Inflammatory macrophage treated with lipopolysaccharide for 4 hours (primary cell): ENCODE measurements around the gene DCDC1.

Experiments used
- DNase-seq: peaks from one replicate; pipeline ENCODE4 v3.0.0-alpha.2; 2020

Gene DCDC1

DNA sequence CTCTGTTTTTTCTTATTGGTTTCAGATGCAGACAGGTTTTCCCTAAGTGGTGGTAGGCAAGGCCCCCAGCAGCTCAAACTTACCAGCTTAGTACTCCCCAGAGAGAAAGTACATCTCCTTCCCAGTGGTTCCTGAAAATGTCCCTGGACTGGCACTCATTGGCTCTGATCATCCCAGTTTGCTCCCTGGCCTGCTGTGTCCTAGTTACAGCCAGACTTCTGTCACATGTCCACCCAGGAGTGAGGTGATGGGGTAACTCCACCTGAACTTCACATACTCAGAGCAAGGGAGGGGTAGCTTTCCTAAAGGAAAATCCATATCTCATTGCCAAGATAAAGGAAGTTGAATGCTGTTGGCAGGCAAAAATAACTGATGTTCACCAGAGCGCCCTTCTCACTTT, 546.4 kb downstream of the DCDC1 start:
- no peak for DNase-seq

DNA sequence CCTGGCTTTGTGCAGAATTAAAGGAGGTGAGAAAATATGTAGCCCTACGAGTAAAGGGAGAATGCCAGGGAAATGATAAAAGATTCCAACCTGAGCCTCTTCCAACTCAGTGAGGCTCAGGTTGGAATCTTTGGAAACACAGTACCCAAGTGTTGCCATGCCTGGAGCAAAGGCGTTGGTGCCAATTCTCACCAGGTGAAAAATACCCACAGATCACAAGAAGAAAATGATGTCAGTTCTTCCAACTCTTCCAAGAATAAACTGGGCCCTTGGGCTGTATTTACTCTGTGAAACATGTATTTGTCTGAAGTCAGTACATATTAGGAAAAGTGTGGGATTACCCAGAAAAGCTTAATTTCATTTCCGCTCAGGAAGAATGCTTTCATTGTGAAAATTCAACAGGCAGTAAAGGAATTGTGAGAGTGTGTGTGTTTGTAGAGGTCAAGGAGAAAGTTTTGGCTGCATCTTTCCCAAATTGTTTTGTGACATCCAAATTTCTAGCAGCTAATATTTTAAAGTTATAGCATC, 548.0 kb downstream of the DCDC1 start:
- no peak for DNase-seq

GRCh38 chr11:30818721-30819120, 550.8 kb downstream of the DCDC1 start:
- DNase-seq: no peak

GRCh38 chr11:30816959-30817880, 552.3 kb downstream of the DCDC1 start:
- DNase-seq: no peak

- DNase-seq: no peak
Observed at GRCh38 chr11:30815619-30816018, 553.9 kb downstream of the DCDC1 start.

DNA sequence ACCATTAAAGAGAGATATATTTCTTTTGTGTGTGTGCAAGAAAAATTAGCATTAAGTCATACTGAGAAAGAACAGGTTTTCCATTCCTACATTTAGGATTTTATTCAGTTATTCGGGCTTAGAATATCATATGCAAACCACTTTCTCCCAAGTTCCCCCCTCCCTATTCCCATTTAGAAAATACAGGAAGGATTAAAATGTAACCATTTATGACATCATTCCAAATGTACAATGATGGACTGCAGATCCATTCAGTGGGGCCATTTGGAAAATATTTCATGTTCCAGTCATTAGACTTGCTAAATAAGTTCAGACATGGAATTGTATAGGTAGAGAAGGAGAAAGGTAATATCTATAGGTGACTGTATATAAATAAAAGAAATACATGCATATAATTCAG, 554.8 kb downstream of the DCDC1 start:
- no peak for DNase-seq
